IPS-15b (cell line): ENCODE results near the gene CNGA2.

Experiments used
- H3K27me3 ChIP-seq: one replicate; pipeline ENCODE4 v1.6.1; 2013; ENCODE audit warnings: low read length; ENCODE audit not compliant: control insufficient read depth, insufficient read depth
- H3K36me3 ChIP-seq: one replicate; pipeline ENCODE4 v1.6.1; 2013; ENCODE audit warnings: low read length; ENCODE audit not compliant: control insufficient read depth, insufficient read depth
- H3K4me1 ChIP-seq: one replicate; pipeline ENCODE4 v1.6.1; 2013; ENCODE audit warnings: mild to moderate bottlenecking, low read length; ENCODE audit not compliant: control insufficient read depth, insufficient read depth
- H3K4me3 ChIP-seq: one replicate; pipeline ENCODE4 v1.5.1; 2013; ENCODE audit warnings: low read depth, low read length
- H3K9ac ChIP-seq: one replicate; pipeline ENCODE4 v1.6.1; 2013; ENCODE audit warnings: low read depth, mild to moderate bottlenecking, low read length
- H3K9me3 ChIP-seq: one replicate; pipeline ENCODE4 v1.6.1; 2013; ENCODE audit warnings: mild to moderate bottlenecking, low read length; ENCODE audit not compliant: control insufficient read depth, insufficient read depth

The CNGA2 gene

DNA sequence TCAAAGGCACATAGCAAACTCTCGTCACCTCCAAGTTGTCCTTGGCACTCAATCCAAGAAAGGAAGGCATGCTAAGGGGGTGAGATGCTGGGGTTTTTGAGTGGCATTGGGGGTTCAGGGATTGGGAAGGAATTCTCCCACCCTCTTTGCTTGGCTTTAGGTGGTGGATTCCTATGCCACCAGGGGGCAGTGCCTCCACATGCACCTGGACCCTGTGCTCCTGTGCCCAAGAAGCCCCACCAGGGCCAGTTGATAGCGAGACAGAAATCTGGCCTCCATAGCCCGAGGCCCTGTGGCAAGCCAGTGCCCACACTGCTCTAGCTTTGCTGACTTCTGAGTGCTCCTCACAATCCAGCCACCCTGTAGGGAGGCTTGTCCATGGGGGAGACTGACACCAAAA is 20.7 kb upstream of the CNGA2 start:
- Histone ChIP-seq H3K4me3 (no peak overlapping the region), H3K36me3 (no peaks in the 10 kb centered on the region), H3K4me1 (no peaks in the 10 kb centered on the region), H3K9ac (no peak overlapping the region), H3K27me3 (no peaks in the 10 kb centered on the region), H3K9me3 (no peaks in the 10 kb centered on the region)

DNA sequence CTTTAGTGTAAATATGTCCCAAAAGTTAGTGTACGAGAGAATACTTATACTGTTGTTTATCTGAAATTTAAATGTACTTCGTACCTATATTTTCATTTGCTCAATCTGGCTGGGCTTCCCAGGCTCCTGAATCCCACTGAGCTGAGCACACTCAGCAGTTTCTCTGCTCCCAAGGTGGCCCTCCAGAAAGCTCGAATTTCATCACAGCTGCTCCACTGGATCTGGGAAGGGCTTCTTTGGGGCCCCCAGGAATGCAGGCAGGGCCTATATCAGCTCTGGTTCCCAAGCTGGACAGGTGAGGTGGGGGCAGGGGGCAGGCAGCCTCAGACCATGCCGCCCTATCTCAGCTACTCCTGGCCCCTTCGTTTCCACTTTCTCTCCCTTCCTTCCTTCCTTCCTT is 20.2 kb upstream of the CNGA2 start:
- Histone ChIP-seq H3K4me3 (no peak overlapping the region), H3K4me1 (no peaks in the 10 kb centered on the region), H3K9ac (no peak overlapping the region), H3K9me3 (no peaks in the 10 kb centered on the region), H3K27me3 (no peaks in the 10 kb centered on the region), H3K36me3 (no peaks in the 10 kb centered on the region)

DNA sequence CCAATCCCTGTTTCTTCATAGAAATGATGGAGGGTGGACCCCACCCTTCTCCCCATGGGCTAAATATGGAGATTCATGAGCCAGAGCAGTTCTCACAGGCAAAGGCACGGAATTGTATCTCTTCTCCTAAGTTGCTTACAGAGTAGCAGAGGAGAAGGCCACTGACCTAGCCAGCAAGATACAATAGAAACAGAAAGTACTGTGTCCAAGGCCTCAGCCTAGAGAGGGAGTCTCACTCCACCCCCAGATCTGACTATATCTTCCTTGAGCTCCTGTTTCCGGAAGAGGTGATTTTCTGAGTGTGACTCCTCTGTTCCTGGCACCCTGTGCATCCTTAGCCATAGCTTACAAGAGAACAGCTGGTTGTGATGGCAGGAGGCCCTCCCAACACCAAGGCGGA is 18.8 kb upstream of the CNGA2 start, which contains the start of gene FATE1:
Gene FATE1 (plus strand): TSS at position 284 of the 400 bp plus-strand sequence. CDS start 85 bp downstream, at position 369.
- Histone ChIP-seq H3K4me3 (no peak within 1 kb of the TSS), H3K4me1 (no peaks in the 10 kb centered on the region), H3K36me3 (no peaks in the 10 kb centered on the region), H3K9ac (no peak within 1 kb of the TSS), H3K9me3 (no peaks in the 10 kb centered on the region), H3K27me3 (no peaks in the 10 kb centered on the region)

- no peak overlapping the region for H3K9ac ChIP-seq
- no peaks in the 10 kb centered on the region for H3K27me3 ChIP-seq
Measured at GRCh38 chrX:151722241-151722846, 12.2 kb upstream of the CNGA2 start.

GRCh38 chrX:151723156-151723760 is 11.3 kb upstream of the CNGA2 start:
- no peaks in the 10 kb centered on the region for H3K36me3 ChIP-seq
- H3K9ac ChIP-seq, result no peak overlapping the region
- no peaks in the 10 kb centered on the region for H3K4me1 ChIP-seq
- no peaks in the 10 kb centered on the region for H3K27me3 ChIP-seq
- H3K9me3 ChIP-seq, result no peaks in the 10 kb centered on the region
- no peak overlapping the region for H3K4me3 ChIP-seq

More at GRCh38 chrX:151722241-151722846, 12.2 kb upstream of the CNGA2 start:
- no peak overlapping the region for H3K4me3 ChIP-seq
- no peaks in the 10 kb centered on the region for H3K9me3 ChIP-seq
- no peaks in the 10 kb centered on the region for H3K4me1 ChIP-seq
- H3K36me3 ChIP-seq, result no peaks in the 10 kb centered on the region

GRCh38 chrX:151724563-151725337 is 9.8 kb upstream of the CNGA2 start:
- H3K36me3 ChIP-seq, result no peaks in the 10 kb centered on the region
- H3K9me3 ChIP-seq, result no peaks in the 10 kb centered on the region
- no peak overlapping the region for H3K4me3 ChIP-seq
- no peak overlapping the region for H3K9ac ChIP-seq
- no peaks in the 10 kb centered on the region for H3K4me1 ChIP-seq
- no peaks in the 10 kb centered on the region for H3K27me3 ChIP-seq

DNA sequence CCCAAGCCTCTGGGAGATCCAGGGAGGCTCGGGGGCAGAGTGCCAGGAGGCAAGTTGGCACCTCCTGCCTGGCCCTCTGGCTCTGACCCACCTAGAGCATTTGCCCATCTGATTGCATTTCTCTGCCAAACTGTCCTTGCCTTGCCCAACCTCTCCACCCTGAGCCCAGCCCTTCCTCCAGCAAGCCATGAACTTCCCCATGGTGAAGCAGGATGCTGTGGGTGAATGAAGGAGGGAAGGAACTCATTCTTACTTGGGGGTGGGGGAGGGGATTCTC is 9.3 kb upstream of the CNGA2 start:
- H3K4me1 ChIP-seq, result no peaks in the 10 kb centered on the region

DNA sequence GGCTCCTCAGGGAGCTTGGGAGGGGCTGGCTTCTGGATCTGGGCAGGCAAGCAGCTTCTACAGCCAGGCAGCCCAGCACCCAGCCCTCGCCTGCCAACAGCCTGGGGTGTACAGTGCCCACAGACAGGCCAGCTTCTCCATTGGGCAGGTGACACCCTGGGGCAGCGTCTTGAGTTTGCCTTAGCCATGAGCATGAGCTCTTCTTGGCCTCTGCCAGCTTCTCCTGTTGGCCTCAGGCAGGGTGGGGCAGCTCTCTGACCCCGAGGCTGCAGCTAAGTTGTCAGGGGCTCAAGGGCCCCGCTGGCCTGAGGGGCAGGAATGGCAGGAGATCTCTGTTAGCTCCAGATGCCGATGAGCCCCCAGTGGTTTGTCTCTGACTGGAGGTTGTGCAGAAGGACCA is 7.8 kb upstream of the CNGA2 start:
- Histone ChIP-seq H3K9ac (no peak overlapping the region), H3K4me3 (no peak overlapping the region), H3K4me1 (no peaks in the 10 kb centered on the region), H3K27me3 (no peaks in the 10 kb centered on the region), H3K9me3 (no peaks in the 10 kb centered on the region), H3K36me3 (no peaks in the 10 kb centered on the region)

More for the DNA sequence above, 9.3 kb upstream of the CNGA2 start:
- H3K4me3 ChIP-seq, result no peak overlapping the region
- H3K9ac ChIP-seq, result no peak overlapping the region
- no peaks in the 10 kb centered on the region for H3K9me3 ChIP-seq
- H3K27me3 ChIP-seq, result no peaks in the 10 kb centered on the region
- no peaks in the 10 kb centered on the region for H3K36me3 ChIP-seq

- H3K9me3 ChIP-seq, result peaks cover 4% of the 10 kb centered on the region
- H3K4me1 ChIP-seq, result no peaks in the 10 kb centered on the region
- H3K27me3 ChIP-seq, result no peaks in the 10 kb centered on the region
Measured at GRCh38 chrX:151727346-151727745, 7.2 kb upstream of the CNGA2 start.

GRCh38 chrX:151729056-151729725 is 5.4 kb upstream of the CNGA2 start:
- Histone ChIP-seq H3K36me3 (no peaks in the 10 kb centered on the region), H3K9ac (no peak overlapping the region), H3K9me3 (peaks cover 8% of the 10 kb centered on the region), H3K4me3 (no peak overlapping the region), H3K4me1 (no peaks in the 10 kb centered on the region), H3K27me3 (no peaks in the 10 kb centered on the region)

More at GRCh38 chrX:151727346-151727745, 7.2 kb upstream of the CNGA2 start:
- Histone ChIP-seq H3K4me3 (no peak overlapping the region), H3K36me3 (no peaks in the 10 kb centered on the region), H3K9ac (no peak overlapping the region)

DNA sequence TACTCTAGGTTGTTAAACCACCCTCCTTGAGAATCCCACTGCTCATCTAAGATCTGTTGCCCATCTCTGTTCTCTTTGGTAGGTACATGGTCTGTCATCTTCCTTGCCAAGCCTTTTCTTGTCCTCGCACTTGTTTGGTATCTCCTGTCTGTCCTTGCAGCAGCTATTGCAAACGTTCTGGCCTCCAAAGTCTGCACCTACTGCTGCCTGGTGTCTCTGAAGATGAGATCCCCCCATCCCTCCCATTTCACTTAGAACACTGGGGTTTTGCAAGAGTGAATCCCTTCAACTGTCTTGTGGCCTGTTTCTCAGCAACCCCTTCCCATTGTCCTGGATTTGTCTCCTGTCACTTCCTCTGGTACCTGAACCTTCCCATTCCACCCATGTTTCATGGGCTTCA is 673 bp downstream of the CNGA2 start:
- no peaks in the 10 kb centered on the region for H3K27me3 ChIP-seq

More for the DNA sequence above, 673 bp downstream of the CNGA2 start:
- Histone ChIP-seq H3K9me3 (peaks cover 8% of the 10 kb centered on the region), H3K4me1 (no peaks in the 10 kb centered on the region), H3K9ac (no peak overlapping the region), H3K36me3 (no peaks in the 10 kb centered on the region), H3K4me3 (no peak overlapping the region)
